Mucosa of rectum (tissue), 2 donors: ENCODE results near the gene CRK.

ENCODE experiments used
- H3K27ac ChIP-seq, 2 donors: one replicate each; pipeline ENCODE4 v1.7.0; 2013; ENCODE audit warnings: inconsistent platforms in 2 of 2, low read depth in 2 of 2, low read length in 2 of 2
- H3K27me3 ChIP-seq, 2 donors: one replicate each; pipeline ENCODE4 v1.7.0; 2013; ENCODE audit warnings: low read length in 2 of 2; ENCODE audit not compliant: control insufficient read depth in 2 of 2, insufficient read depth in 2 of 2
- H3K36me3 ChIP-seq, 2 donors: one replicate each; pipeline ENCODE4 v1.7.0; 2013; ENCODE audit warnings: low read length in 2 of 2; ENCODE audit not compliant: control insufficient read depth in 2 of 2, insufficient read depth in 2 of 2
- H3K4me1 ChIP-seq, 2 donors: one replicate each; pipeline ENCODE4 v1.7.0; 2013; ENCODE audit warnings: low read length in 2 of 2, mild to moderate bottlenecking in 1 of 2; ENCODE audit not compliant: control insufficient read depth in 2 of 2, insufficient read depth in 2 of 2
- H3K4me3 ChIP-seq, 2 donors: one replicate each; pipeline ENCODE4 v1.7.0; 2013; ENCODE audit warnings: low read length in 2 of 2
- H3K9ac ChIP-seq, 2 donors: one replicate each; pipeline ENCODE4 v1.7.0; 2013; ENCODE audit warnings: low read length in 2 of 2, low read depth in 1 of 2, mild to moderate bottlenecking in 1 of 2
- H3K9me3 ChIP-seq, 2 donors: one replicate each; pipeline ENCODE4 v1.7.0; 2013; ENCODE audit warnings: low read length in 2 of 2; ENCODE audit not compliant: control insufficient read depth in 2 of 2
- donor health status: healthy.
- donor health status: Normal muscosa, but diverticular disease.

CRK gene

DNA sequence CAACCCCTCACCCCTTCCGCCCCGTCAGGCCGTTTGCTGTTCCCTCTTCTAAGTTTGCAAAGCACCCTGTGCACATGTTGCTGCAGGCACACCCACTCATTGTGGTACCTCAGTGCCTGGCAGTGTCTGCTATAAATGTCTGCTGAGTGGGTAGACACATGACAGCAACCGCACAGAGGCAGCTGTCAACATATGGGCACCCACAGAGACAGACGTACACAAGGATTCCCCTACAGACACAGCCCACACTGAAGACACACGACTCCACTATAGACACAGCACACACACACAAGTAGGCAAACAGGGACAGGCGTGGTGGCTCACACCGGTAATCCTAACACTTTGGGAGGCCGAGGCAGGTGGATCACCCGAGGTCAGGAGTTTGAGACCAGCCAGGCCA lies 17.8 kb upstream of the CRK start:
- Histone ChIP-seq H3K9ac (no peak overlapping the region), H3K27ac (no peak overlapping the region), H3K36me3 (peaks cover 58 to 59% of the 10 kb centered on the region in 2 donors), H3K4me1 (no peaks in the 10 kb centered on the region), H3K9me3 (no peaks in the 10 kb centered on the region), H3K27me3 (no peaks in the 10 kb centered on the region), H3K4me3 (no peak overlapping the region)

DNA sequence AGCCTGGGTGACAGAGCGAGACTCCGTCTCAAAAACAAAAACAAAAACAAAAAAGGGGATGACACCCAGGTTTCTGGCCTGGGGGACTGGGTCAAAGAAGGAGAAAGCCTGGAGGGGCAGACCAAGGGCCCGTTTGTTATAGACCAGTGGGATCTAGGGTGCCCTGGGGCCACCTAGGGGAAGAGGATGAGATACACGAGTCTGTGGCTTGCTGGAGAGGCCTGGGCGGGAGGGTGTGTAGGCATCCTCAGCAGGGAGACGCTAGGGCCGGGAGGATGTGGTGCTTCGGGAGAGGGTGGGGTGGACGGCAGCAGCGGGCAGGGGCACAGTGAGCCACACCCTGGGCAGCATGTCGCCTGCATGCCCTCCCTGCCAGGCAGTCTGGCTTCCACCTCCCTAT lies 17.1 kb upstream of the CRK start:
- Histone ChIP-seq H3K4me1 (no peaks in the 10 kb centered on the region), H3K4me3 (no peak overlapping the region), H3K9me3 (no peaks in the 10 kb centered on the region), H3K36me3 (peaks cover 58 to 59% of the 10 kb centered on the region in 2 donors), H3K27me3 (no peaks in the 10 kb centered on the region), H3K27ac (no peak overlapping the region), H3K9ac (no peak overlapping the region)

DNA sequence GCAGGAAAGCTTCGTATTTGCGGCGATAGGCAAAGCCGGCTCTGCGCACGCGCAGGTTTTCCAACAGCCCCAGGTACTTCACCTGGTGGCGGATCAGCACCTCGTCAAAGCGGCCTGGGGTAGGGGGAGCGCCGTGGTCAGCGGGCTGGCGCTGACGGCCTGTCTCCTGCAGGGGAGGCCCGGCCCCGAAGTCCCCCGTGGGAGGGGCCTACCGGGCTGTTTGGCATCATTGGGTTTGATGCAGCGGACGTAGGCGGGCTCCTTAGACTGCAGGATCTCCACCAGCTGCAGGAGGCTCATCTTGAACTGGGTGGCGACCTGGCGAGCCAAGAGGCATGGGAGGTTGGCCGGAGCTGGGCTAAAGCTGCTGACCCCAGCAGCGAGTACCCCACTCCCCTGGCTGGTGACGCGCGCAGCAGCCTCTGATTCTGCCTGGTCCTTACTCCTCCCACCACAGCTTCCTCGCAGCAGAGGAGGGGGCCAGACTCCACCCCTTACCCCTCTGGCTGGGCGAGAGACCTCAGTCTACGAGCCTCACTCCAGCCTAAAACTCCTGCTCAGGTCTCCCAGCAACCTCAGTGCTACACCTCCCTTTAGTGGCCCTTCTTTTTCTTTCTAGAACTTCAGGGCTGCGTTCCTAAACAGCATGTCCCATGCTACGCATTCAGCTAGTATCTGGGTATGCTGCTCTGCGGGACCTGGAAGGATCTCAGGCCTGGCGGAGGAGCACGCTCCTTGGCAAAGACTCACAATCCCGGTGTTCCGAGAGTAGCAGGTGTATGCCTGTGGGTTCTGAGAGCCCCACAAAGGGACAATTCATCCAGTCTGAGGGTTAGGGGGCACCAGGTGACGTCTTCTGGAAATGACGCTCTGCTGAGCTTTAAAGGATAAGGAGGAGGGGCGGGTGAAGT lies 16.1 kb upstream of the CRK start:
- Histone ChIP-seq H3K4me3 (no peak overlapping the region), H3K27ac (no peak overlapping the region), H3K27me3 (no peaks in the 10 kb centered on the region), H3K9me3 (no peaks in the 10 kb centered on the region), H3K9ac (no peak overlapping the region), H3K36me3 (peaks cover 53 to 54% of the 10 kb centered on the region in 2 donors), H3K4me1 (no peaks in the 10 kb centered on the region)

DNA sequence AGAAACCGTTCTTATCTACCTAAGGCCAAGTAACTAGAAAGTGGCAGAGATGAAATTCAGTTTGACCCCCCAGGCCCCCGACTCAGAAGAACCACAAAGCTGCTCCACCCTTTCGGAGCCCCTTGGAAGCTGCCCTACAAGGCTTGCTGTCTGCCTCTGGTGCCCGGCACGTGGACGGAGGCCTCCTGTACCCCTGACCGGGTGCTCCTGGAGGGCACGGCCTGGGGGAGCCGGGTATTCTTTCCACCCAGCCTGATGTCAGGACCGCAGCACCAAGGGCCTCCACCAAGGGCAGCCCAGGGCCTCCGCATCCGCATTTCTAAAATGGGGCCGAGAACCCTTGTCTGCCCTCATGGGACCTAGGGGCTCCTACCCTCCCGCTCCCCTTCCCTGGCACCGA lies 15.5 kb upstream of the CRK start:
- Histone ChIP-seq H3K4me3 (no peak overlapping the region), H3K4me1 (no peaks in the 10 kb centered on the region), H3K27ac (no peak overlapping the region), H3K36me3 (peaks cover 56% of the 10 kb centered on the region in 2 donors), H3K9me3 (no peaks in the 10 kb centered on the region), H3K9ac (no peak overlapping the region), H3K27me3 (no peaks in the 10 kb centered on the region)

DNA sequence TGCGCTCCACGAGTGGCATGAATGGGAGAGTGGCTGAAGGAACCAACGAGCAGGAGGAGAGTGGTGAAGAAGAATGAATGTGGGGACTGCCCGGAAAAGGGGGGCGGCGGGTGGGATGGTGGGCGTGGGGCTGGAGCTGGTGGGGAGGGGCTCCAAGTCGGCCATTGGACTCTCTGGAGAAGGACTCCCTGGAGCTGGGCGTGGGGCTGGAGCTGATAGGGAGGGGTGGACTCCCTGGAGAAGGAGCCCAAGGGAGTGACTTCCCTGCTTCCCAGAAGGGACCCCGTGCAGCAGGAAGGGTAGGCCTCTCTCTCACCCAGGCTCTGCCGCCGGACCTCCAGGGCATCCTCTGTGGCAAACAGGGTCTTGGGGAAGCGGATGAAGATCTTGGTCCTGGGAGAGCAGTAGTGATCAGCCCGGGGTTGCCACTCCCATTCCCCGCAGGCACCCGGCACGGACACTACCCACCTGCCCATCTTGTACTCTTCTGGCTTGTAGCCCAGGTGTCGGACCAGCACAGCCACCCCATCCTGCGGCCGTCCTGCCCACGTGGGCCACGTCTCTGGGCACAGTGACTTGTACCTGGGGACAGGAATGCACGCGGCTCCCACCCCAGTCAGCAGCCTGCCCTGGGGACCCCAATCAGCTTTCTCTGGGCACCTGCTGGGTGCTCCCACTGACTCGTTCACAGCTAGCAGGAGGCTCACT lies 14.9 kb upstream of the CRK start:
- H3K9ac ChIP-seq = no peak overlapping the region
- H3K27me3 ChIP-seq = no peaks in the 10 kb centered on the region
- H3K9me3 ChIP-seq = no peaks in the 10 kb centered on the region
- no peaks in the 10 kb centered on the region for H3K4me1 ChIP-seq
- H3K4me3 ChIP-seq = no peak overlapping the region
- H3K27ac ChIP-seq = no peak overlapping the region
- peaks cover 55 to 56% of the 10 kb centered on the region in 2 donors for H3K36me3 ChIP-seq

DNA sequence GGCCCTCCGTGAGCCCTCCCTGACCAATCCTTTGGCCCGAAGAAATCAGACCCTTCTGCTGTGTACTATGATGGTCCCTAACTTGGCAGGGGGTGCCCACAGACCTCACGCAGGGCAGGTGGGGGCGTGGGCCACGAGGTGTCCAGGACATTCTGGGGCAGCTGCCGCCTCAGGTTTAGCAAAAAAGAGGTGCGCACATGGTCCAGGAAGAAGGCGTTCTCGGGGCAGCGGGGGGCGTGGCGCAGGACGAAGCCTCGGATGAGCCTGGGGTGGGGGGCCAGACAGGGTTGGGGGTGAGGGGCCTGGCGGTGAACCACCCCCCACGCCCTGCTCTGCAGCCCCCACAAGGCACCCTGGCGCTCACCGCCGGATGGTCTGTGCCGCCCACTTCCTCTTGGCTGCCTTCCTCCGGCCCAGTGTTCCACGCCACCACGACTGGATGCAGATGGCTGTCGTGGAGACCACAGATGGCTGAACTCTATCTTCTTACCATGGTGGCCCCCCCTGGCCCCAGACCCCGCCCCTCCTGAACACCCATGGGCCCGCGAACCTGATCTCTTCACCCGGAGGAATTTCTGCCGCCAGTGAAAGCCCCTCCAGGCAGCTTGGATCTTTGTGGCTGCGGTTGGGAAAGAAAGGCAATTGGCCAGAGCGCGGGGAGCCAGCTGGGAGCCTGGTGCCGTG lies 14.2 kb upstream of the CRK start:
- peaks cover 56% of the 10 kb centered on the region in 2 donors for H3K36me3 ChIP-seq
- no peaks in the 10 kb centered on the region for H3K4me1 ChIP-seq
- no peaks in the 10 kb centered on the region for H3K9me3 ChIP-seq
- no peak overlapping the region for H3K27ac ChIP-seq
- H3K27me3 ChIP-seq = no peaks in the 10 kb centered on the region
- no peak overlapping the region for H3K9ac ChIP-seq
- no peak overlapping the region for H3K4me3 ChIP-seq

DNA sequence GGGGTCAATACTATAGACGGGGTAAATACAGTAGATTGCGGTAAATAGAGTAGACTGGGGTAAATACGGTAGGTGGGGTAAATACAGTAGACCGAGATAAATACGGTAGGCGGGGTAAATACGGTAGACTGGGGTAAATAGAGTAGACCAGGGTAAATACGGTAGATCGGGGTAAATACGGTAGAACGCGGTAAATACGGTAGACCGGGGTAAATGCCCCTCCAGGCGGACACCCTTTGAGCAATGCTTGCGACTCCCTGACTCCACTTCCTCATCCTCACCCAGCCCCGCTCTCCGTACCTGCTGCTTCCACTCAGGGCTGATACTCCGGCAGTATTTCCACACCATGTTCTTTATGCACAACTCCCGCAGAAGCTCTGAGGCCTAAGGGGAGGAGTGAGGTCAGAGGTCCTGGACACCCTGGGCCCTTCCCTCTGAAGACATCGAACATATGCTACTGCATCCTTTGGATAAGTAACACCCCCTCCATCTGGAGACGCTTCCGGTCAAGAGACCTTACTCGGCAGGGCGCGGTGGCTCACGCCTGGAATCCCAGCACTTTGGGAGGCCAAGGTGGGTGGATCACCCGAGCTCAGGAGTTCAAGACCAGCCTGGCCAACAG lies 13.3 kb upstream of the CRK start:
- Histone ChIP-seq H3K9ac (no peak overlapping the region), H3K9me3 (no peaks in the 10 kb centered on the region), H3K4me3 (no peak overlapping the region), H3K27me3 (no peaks in the 10 kb centered on the region), H3K36me3 (peaks cover 57% of the 10 kb centered on the region in 2 donors), H3K4me1 (no peaks in the 10 kb centered on the region), H3K27ac (no peak overlapping the region)

DNA sequence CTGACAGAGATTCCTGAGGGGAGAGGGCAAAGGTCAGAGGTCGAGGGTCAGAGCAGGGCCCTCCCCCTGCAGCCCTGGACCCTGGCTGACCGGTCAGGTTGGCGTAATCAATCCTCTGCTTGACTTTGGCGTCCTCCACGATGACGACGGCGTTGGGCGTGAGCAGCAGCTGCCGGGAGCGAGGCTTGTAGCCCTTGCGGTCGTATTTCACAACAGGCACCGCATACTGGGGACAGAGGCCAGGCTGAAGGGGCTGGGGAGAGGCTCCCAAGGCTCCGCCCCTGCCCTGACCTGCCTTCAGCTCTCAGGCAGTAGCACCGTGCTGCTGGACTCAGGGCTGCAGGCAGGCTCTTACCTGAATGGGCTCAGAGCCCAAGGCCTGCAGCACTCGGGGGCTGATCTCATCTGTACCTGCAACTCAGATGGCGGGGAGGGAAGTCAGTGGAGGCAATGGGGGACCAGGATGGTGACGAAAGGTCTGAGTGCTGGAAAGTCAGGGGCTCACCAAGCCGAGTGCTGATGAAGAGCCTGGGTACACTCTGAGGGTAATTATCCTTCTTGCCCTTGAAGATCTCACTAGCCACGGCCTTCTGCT lies 12.0 kb upstream of the CRK start:
- peaks cover 0 to 4% of the 10 kb centered on the region in 2 donors for H3K4me1 ChIP-seq
- H3K27ac ChIP-seq = no peak overlapping the region
- no peaks in the 10 kb centered on the region for H3K27me3 ChIP-seq
- no peak overlapping the region for H3K4me3 ChIP-seq
- H3K36me3 ChIP-seq = peaks cover 48 to 51% of the 10 kb centered on the region in 2 donors
- H3K9ac ChIP-seq = no peak overlapping the region
- no peaks in the 10 kb centered on the region for H3K9me3 ChIP-seq

DNA sequence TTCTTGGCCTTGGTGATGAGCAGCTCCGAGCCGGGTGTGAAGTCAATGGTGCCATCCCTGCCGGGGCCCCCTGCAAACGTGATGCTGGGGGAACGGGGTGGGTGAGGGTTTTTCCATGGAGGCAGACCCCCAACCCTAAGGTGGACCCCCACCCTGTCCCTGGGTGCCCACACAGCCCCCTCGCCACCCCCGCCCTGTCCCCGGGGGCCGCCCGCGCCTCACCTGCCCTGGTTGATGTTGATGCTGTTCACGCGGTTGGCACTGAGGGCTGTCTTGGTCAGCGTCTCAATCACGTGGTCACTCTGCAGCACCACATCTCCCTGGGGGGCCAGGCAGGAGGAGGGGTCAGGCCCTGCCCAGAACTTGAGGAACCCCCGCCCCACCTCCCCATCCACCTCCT lies 11.2 kb upstream of the CRK start:
- Histone ChIP-seq H3K27me3 (no peaks in the 10 kb centered on the region), H3K4me3 (no peak overlapping the region), H3K4me1 (peaks cover 0 to 7% of the 10 kb centered on the region in 2 donors), H3K9me3 (no peaks in the 10 kb centered on the region), H3K9ac (no peak overlapping the region), H3K27ac (no peak overlapping the region), H3K36me3 (peaks cover 47 to 49% of the 10 kb centered on the region in 2 donors)
